GM18505 (cell line): Measurements from ENCODE around the gene ATP2B2.

Experiments used
- ATAC-seq: cut with Tn5 transposase; IDR thresholded peaks from one replicate; pipeline ENCODE4 v1.9.1; 2021; ENCODE audit not compliant: unreplicated experiment
- POLR2A ChIP-seq: IDR thresholded peaks from 4 replicates; pipeline ENCODE4 v1.6.1; 2011; ENCODE audit warnings: borderline replicate concordance; ENCODE audit not compliant: insufficient read depth, insufficient read length; ENCODE audit errors: extremely low read depth

Gene ATP2B2

DNA sequence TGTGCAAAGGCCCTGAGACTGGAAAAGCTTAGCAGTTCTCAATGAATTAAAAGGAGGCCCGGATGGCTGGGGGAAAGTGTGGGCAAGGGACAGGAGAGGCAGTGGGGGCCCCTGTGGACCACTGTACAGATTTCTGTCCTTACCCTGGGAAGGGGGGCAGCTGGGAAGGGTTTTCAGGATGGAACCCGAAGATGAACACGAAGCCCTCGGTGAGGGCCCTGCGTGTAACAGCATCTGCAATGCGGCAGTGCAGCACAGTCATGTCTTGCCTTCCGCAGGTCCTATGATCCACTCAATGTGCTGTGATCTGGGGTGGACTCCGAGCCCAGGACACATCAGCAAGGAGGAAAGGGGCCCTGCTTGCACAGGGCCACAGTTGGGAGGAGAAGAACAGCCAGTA, 7.9 kb upstream of the ATP2B2 start:
- TF ChIP-seq POLR2A = no peak
- no peak for ATAC-seq

DNA sequence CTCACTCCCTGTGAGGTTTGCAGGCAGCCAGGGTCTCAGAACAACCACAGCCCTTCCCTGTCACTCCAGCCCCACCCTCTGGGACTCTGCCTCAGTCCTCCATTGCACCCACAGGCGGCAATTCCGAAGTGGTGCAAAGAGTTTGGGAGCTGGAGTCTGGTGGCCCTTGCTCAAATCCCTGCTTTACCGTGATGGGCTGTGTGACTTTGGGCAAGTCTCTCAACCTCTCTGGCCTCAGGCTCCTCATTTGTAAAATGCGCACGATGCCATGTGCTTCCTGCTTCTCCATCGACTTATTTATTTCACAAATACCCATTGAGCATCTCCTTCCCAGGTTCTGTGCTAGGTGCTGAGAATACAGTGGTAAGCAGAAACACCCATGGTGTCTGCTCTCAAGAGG, 7.3 kb upstream of the ATP2B2 start:
- no peak for TF ChIP-seq POLR2A
- no peak for ATAC-seq

DNA sequence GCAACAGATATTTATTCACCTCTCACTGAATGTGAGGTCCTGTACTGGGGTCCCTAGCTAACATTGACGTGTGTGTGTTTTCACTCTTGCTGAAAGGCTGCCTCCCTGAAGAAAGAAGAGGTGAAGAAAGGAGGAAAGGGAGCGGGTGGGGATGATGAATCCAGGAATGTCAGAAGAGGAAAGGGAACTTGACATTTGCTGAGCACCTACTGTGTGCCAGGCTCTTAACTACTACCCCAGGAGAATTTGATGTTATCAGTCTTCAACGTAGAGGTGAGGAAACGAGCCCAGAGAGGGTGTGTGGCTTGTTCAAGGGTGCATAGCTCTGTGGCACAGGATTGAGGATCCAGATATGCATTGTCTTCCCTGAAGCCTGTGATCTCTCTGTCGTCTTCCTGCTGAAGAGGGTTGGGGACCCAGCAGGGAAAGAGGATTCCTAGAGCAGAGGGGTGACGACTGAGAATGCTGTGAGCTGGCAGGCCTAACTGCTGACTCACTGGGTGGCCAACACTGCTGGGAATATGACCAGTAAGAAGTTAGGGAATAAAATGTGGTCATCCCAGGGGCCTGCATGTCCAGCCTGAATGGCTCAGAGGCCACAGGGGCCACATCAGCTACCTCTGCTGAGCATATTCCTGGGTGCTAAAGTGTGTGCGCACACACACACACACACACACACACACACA, 6.6 kb upstream of the ATP2B2 start:
- ATAC-seq = no peak
- no peak for TF ChIP-seq POLR2A

DNA sequence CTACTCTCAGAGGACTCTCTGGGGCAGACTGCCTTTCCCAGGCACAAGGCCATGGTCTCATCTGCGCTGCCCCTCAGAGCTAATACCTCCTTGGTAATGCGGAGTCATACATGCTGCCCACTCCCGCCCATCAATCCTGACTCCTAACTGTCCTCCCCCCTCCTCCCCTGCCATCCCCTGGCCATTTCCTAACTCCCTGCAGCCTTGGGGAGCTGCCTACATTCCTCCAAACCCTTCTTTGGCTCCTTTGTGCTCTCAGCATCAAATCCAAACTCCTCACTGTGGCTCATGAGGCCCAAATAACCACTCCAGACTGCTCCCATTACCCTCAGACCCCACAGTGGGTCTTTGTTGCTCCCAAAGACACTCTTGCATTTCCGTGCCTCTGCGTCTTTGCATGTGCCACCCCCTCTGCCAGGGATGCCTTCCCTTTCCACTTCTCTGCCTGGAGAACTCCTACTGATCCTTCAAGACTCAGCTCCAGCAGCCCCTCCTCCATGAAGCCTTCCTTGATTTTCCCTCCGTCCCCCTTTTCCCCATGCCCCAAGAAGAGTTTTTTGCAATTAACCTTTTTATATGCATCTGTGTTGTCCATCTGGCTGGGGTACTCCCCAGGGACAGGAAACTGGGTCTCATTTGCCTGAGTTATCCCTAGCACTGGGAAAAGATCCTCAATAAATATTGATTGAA, 5.5 kb upstream of the ATP2B2 start:
- TF ChIP-seq POLR2A = no peak
- ATAC-seq = no peak

DNA sequence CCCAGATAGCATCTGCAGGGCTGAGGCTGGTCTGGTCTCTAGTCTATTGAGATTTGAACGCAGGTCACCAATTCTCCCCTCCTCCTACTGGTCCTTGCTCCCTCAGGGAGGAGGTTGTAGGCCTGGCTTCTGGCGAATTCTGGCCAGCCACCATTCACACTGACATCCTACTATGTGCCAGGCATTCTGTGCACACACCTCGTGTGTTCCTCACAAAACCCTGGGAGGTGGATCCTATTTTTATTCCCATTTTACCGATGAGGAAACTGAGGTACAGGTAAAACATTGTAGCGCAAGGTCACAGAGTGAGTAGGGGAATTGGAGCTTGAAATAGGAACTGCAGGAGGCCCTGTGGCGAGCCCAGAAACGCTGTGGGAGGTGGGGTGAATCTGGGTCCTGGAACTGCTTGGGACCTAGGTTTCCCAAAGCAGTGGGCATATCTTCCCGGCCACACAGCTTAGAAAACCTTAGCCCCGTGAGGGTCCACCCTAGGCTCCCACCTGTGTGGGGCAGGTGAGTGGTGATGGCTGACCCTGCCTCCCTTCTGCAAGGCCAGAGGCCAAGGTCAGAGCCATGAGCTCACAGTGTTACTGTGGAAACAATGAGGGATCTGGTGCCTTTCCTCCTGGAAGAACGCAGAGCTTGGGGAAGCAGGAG, 4.8 kb upstream of the ATP2B2 start:
- ATAC-seq = no peak
- no peak for TF ChIP-seq POLR2A

DNA sequence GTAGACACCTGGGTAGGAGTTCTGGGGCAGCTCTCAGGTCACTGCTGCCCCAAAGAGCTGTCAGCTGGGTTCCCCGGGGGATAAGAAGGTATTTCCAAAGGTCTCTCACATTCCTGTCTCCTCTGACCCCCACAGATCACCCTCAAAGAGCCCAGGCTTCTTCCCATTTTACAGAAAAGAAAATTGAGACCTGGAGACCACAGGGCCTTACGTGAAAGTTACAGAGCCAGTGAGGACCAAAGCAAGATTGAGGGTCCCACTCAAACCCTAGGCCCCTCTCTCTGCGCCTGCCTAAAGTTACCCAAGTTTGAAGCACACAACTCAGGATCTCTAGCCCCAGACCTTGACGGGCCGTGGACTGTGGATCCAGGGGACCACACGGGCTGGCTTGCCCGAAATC, 3.9 kb upstream of the ATP2B2 start:
- ATAC-seq = no peak
- no peak for TF ChIP-seq POLR2A

DNA sequence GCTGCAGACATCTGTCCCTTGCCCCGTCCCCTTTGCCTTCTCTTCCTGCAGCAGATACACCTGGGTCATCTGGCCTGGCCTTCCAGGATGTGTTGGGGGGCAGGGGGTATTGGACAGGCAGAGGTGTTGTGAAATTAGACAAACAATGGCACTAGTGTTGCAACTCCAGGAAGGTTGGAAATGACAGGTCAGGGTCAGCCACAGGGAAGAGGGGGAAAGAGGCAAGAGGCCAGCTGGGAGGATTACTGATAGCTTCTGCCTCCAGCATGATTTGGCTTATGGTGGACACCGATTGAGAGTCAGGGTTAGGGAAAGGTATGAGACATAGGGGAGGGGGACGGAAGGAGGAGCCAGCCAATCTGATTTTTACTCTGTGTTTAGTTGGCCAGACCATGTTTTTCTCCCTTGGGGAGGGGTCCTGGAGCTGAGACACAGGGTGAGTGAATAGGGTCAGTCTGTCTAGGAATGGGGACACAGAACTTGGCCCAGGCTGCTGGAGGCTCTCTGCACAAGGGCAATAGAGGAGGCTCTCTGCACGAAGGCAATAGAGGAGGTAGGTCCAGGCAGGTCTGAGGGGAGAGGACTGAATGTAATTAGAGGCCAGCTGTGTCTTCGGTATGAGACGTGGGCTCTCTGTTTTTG, 3.4 kb upstream of the ATP2B2 start:
- ATAC-seq = no peak

DNA sequence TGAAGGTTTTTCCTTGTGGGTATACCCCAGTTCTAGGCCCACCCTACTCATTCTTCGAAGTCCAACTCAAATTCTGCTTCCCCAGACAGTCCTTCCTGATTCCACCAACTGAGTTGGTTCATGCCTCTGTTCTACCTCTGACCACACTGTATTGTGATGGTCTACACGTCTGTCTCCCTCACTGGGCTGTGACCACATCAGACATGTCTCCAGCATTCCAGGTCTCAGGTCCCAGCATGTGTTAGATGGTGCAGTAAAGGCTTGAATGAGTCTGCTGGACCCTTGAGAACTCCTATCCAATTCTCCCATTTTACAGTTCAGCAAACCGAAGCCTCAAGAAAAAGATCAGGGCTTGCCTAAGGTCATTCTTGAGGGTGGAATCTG, 2.8 kb upstream of the ATP2B2 start:
- TF ChIP-seq POLR2A = no peak

More for the DNA sequence above, 3.4 kb upstream of the ATP2B2 start:
- TF ChIP-seq POLR2A = no peak

DNA sequence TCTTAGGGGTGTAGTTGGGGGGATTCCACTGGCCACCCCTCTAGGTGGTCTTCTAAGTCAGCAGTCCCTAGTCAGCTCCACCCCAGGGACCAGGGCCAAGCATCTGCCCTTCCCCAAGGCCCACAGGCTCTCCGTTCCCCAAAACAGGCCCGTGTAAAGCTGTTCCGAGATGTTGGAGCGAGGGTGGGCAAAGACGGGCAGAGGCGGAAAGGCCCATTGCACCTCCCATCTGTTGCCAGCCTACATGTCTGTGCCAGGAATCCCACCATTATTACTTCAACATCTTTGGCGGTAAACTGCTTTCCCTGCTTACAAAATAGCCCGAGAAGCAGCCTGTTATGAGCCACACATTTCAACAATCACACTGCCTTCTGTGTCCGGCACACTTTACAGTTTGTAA, 1.9 kb upstream of the ATP2B2 start:
- TF ChIP-seq POLR2A = no peak
- ATAC-seq = no peak

More for the DNA sequence above, 2.8 kb upstream of the ATP2B2 start:
- no peak for ATAC-seq

DNA sequence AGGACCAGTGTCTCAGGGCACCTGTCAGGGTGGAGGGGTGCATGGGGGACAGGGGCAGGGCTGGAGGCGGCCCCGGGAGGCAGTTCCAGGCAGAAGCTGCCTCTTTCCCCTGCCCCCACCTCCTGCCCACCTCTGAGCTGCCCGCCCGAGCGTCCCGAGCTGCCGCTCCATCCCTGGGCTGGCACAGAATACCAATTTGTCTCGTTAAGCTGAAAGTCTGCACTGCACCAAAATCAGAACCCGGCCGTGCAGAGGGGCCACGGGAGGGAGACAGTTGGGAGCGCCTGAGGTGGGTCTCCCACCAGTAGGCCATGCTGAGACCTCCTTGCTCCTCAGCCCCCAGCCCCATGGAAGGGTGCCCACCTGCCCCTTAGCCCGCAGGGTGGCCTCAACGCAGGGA, 1.3 kb upstream of the ATP2B2 start:
- ATAC-seq = no peak
- no peak for TF ChIP-seq POLR2A

DNA sequence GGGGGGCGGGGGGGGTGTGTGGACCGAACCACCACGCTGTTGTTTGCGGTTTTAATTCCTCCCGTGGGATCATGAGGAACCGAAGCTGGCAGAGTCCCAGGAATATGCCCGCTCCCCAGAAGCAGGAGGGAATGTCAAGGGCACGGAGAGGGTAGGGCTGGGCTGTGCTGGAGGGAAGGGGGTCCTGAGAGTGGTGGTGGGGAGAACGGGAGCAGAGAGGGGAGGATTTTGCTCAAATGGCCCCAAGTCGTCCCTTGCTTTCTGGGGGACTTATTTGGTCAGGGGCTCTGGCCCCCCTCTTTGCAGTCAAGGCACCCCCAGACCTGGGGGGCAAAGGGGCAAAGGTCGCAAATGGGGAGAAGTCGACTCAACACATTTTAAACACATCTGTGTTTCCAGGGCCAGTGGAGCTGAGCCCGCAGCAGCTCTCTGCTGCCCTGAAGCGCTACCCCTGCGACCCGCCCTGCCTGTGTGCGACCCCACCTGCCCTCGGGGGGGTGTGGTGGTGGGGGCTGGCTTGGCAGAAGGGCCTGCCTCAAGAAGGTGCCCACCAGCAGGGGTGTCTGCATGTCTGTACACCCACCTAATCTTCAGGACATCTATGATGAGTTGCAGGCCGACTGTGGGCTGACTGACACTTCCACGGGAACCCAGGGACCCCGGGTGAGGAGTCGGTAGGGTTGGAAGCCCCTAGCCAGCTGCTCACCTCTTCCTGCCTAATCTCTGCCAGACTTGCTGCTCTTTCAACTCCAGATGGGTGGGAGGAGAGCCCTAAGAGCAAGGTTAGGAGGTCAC, 602 bp upstream of the ATP2B2 start:
- TF ChIP-seq POLR2A = no peak
- no peak for ATAC-seq

DNA sequence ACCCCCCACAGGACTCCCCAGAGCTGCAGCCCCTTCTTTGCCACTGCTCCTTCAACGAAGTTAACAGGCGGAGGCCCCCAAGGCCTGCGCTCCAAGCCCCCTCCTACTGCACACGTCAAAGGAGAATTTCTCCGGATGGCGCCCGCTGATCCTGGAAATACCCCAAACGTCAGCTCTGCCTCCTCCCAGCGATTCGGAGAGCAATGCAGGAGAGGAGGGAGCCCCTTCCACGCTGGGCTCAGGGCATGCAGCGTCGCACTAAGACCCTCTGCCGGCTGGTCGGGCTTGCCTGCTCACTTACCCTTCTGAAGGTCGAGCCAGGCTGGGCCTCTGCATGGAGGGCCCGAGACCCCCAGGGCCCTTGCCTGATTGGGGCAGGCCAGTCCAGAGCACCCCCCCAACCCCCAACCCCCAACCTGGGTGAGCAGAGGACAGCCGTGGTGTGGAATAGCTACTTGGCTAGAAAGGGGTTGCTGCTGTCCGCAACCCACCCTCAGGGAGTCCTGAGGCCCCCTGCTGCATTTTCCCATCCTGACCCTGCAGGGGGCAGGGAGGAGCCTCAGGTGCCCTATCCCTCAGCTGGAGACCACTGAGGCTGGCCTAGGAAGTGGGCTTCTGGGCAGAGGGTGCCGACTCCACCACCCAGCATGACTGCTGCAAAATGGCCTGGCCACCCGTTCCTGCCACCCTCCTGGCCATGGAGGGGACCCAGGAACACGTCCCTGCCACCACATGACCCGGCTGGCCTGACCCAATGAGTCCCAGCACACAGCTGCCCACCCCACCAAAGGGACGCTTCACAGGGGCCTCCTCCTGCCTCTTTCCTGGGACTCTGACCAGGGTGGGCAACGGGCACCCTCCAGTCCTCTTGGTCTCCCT, 976 bp downstream of the ATP2B2 start:
- ATAC-seq = no peak
- TF ChIP-seq POLR2A = no peak
